Measurements from ENCODE around the gene PMM2.
A peak's percentile ranks its signal among the peaks of the same experiment; 100 is the strongest.

The PMM2 gene

DNA sequence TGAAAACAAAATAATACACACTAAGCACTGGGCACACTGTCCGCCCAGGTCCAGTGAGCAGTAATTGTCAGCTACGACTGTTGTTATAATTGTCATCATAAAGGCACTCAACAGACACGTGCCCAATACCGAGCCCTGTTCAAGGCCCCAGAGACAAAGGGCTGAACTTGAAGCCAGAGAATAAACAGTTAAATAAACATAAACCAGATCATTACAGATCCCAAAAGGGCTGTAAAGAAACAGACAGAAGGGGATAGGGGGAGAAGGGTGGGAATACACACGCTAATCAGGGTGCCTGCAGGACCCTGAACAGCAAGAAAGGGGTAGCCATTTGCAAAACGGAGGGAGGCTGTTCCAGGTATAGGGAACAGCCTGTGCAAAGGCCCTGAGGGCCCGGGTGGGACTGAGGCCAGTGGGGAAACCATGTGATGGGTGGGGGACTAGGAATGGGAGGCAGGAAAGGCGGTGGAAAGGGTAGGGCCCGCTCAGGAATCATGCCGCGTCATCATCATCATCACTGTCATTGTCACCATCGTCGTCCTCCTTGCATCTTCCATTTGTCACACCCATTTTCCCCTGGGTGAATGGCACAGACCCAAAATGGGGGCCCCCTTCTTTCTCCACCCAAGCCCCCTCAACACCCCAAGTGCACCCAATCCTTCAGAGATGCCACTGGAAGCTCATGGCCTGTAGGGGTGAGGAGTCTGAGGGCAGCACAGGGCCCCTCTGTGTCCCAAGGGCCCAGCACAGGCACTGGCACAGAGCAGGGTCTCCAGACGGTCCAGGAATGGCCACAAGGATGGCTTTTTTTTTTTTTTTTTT, 64.9 kb downstream of the PMM2 start:
- peaks cover 31% of the 10 kb centered on the region for H3K36me3 ChIP-seq (ENCODE audit: insufficient read depth, low read length)
- H3K4me2 ChIP-seq (ENCODE audit: low read length) = no peak overlapping the region
- H3K9me2 ChIP-seq (ENCODE audit: low read depth, low read length) = no peaks in the 10 kb centered on the region
- no peak overlapping the region for H3K27ac ChIP-seq (ENCODE audit: low read depth, low read length, poor library complexity, severe bottlenecking)
- no peaks in the 10 kb centered on the region for H3K27me3 ChIP-seq (ENCODE audit: insufficient read depth, low read length)
- TF ChIP-seq, protein P1, sequence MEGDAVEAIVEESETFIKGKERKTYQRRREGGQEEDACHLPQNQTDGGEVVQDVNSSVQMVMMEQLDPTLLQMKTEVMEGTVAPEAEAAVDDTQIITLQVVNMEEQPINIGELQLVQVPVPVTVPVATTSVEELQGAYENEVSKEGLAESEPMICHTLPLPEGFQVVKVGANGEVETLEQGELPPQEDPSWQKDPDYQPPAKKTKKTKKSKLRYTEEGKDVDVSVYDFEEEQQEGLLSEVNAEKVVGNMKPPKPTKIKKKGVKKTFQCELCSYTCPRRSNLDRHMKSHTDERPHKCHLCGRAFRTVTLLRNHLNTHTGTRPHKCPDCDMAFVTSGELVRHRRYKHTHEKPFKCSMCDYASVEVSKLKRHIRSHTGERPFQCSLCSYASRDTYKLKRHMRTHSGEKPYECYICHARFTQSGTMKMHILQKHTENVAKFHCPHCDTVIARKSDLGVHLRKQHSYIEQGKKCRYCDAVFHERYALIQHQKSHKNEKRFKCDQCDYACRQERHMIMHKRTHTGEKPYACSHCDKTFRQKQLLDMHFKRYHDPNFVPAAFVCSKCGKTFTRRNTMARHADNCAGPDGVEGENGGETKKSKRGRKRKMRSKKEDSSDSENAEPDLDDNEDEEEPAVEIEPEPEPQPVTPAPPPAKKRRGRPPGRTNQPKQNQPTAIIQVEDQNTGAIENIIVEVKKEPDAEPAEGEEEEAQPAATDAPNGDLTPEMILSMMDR (IDR thresholded peaks at IDR 0.05; ENCODE audit: low read length) = no peak
- no peak for TF ChIP-seq EZH2 (IDR thresholded peaks at IDR 0.05; ENCODE audit: borderline replicate concordance, low read length)
- H3K9me3 ChIP-seq (ENCODE audit: low read length) = no peaks in the 10 kb centered on the region
- H3K4me1 ChIP-seq (ENCODE audit: insufficient read depth, low read length, severe bottlenecking) = peaks cover 41% of the 10 kb centered on the region
- no peaks in the 10 kb centered on the region for H3F3A ChIP-seq (ENCODE audit: insufficient read depth, low read length)
- peaks cover 60% of the 10 kb centered on the region for H3K79me2 ChIP-seq (ENCODE audit: insufficient read depth, low read length)
- H3K4me3 ChIP-seq (ENCODE audit: low read depth, low read length, poor library complexity, severe bottlenecking) = no peak overlapping the region
- H4K20me1 ChIP-seq (ENCODE audit: insufficient read depth, low read length) = no peaks in the 10 kb centered on the region
- H2AFZ ChIP-seq (ENCODE audit: low read length) = no peak overlapping the region
- no peak overlapping the region for H3K9ac ChIP-seq (ENCODE audit: low read length)

DNA sequence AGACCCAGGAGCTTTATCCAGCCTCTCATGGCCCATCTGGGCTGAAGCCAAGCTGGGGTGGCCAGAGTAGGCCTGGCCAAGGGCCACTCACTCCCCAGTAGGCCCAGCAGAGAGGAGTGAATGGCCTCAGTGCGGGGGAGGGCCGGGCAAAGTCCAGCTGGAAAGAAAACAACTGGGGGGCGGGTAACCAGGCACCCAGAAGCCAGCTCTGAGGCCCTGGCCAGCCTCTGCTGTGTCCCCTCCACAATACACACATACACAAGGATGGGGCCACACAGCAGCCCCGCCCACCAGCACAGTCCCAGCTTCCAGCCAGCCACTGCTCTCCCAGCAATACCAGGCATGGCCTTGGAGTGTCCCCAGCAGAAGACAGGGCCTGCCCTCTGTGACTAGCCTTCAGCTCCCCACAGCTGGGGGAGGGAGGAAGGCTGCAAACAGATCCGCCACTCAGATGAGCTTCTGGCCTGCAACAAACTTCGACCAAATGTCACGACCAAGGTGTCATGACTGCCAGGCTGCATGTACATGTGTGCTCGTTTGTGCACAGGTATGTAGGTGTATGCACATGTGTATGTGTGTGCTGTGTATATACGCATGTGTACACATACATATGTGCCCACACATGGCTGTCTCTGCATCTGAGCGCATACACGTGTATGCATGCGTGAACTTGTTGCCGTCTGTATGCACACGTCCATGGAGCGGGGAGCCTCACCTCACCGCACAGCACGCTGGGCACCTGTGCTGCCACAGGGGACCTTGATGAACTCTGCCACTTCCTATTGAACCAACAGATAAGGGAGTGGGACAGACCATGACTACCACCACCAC, 66.2 kb downstream of the PMM2 start:
- no peak for TF ChIP-seq EZH2 (IDR thresholded peaks at IDR 0.05; ENCODE audit: borderline replicate concordance, low read length)
- TF ChIP-seq, protein P1 (IDR thresholded peaks at IDR 0.05; ENCODE audit: low read length) = no peak
- Histone ChIP-seq H3K79me2 (ENCODE audit: insufficient read depth, low read length) (peaks cover 66% of the 10 kb centered on the region), H3K9me2 (ENCODE audit: low read depth, low read length) (no peaks in the 10 kb centered on the region), H4K20me1 (ENCODE audit: insufficient read depth, low read length) (no peaks in the 10 kb centered on the region), H3F3A (ENCODE audit: insufficient read depth, low read length) (no peaks in the 10 kb centered on the region), H3K9me3 (ENCODE audit: low read length) (no peaks in the 10 kb centered on the region), H3K9ac (ENCODE audit: low read length) (no peak overlapping the region), H3K27me3 (ENCODE audit: insufficient read depth, low read length) (no peaks in the 10 kb centered on the region), H3K4me2 (ENCODE audit: low read length) (peak overlapping the region; percentile 36; the same call in 1 of the 2 replicates), H3K4me3 (ENCODE audit: low read depth, low read length, poor library complexity, severe bottlenecking) (no peak overlapping the region), H2AFZ (ENCODE audit: low read length) (no peak overlapping the region), H3K36me3 (ENCODE audit: insufficient read depth, low read length) (peaks cover 21% of the 10 kb centered on the region; the same call in 1 of the 2 replicates), H3K4me1 (ENCODE audit: insufficient read depth, low read length, severe bottlenecking) (peaks cover 41% of the 10 kb centered on the region), H3K27ac (ENCODE audit: low read depth, low read length, poor library complexity, severe bottlenecking) (peak overlapping the region; percentile 55)

GRCh38 chr16:8864480-8865110, 67.0 kb downstream of the PMM2 start:
- no peaks in the 10 kb centered on the region for H4K20me1 ChIP-seq (ENCODE audit: insufficient read depth, low read length)
- no peaks in the 10 kb centered on the region for H3K9me2 ChIP-seq (ENCODE audit: low read depth, low read length)
- peak overlapping the region; percentile 55 for H3K27ac ChIP-seq (ENCODE audit: low read depth, low read length, poor library complexity, severe bottlenecking)
- no peaks in the 10 kb centered on the region for H3K9me3 ChIP-seq (ENCODE audit: low read length)
- peak overlapping the region; percentile 36; the same call in 1 of the 2 replicates for H3K4me2 ChIP-seq (ENCODE audit: low read length)
- H3K4me3 ChIP-seq (ENCODE audit: low read depth, low read length, poor library complexity, severe bottlenecking) = no peak overlapping the region
- H2AFZ ChIP-seq (ENCODE audit: low read length) = no peak overlapping the region
- peaks cover 46% of the 10 kb centered on the region for H3K4me1 ChIP-seq (ENCODE audit: insufficient read depth, low read length, severe bottlenecking)
- H3K27me3 ChIP-seq (ENCODE audit: insufficient read depth, low read length) = no peaks in the 10 kb centered on the region
- peaks cover 66% of the 10 kb centered on the region for H3K79me2 ChIP-seq (ENCODE audit: insufficient read depth, low read length)
- TF ChIP-seq EZH2 (IDR thresholded peaks at IDR 0.05; ENCODE audit: borderline replicate concordance, low read length) = no peak
- TF ChIP-seq, protein P1 (IDR thresholded peaks at IDR 0.05; ENCODE audit: low read length) = no peak
- no peak overlapping the region for H3K9ac ChIP-seq (ENCODE audit: low read length)
- no peaks in the 10 kb centered on the region for H3F3A ChIP-seq (ENCODE audit: insufficient read depth, low read length)
- H3K36me3 ChIP-seq (ENCODE audit: insufficient read depth, low read length) = peaks cover 13% of the 10 kb centered on the region; the same call in 1 of the 2 replicates

Measured in OCI-LY1 (cell line).